ENCODE measurements around the gene ATL1.
"Not testable (repeated sequence)": the region's sequence is repeated elsewhere in the genome, so short reads cannot be mapped to it uniquely, and the experiment has no call there.

The ATL1 gene

DNA sequence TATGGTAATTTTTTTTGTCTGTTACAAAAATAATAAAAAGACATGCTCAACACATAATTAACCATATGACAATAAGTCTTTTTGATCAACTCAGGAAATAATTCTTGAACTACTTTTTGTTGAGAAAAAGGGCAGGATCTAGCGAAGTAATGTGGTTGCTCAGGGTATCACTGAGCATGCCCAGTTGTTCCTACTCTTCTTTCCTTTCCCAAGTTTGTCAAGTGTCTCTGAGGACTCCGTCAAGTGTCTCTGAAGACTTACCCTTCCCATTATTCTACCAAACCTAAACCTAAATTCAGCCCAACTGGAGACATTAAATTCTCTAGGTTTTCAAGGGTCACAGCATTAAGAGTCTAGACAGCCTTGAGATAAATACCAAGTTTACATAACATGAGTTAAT lies 104.6 kb downstream of the ATL1 start:
- DNase-seq: not testable (repeated sequence)

- DNase-seq: peak; percentile 74
Measured at GRCh38 chr14:50665300-50665699, 105.4 kb downstream of the ATL1 start.

GRCh38 chr14:50666772-50667683 lies 107.1 kb downstream of the ATL1 start:
- peak; percentile 45 for DNase-seq

DNA sequence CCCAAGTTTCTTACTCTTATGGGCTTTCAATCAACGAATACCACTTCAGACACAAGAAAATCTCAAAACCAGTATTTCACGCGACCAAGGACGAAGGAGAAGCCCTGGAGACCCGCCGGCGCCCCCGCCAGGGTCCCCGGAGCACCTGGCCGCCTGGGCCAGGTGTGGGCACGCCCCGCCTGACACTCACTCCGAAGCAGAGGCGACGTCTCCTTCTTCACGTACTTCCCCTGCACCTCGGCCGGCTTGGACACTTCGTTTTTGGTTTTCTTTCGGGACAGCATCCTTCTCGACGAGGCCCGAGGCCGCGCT lies 107.7 kb downstream of the ATL1 start:
- DNase-seq: no peak

DNA sequence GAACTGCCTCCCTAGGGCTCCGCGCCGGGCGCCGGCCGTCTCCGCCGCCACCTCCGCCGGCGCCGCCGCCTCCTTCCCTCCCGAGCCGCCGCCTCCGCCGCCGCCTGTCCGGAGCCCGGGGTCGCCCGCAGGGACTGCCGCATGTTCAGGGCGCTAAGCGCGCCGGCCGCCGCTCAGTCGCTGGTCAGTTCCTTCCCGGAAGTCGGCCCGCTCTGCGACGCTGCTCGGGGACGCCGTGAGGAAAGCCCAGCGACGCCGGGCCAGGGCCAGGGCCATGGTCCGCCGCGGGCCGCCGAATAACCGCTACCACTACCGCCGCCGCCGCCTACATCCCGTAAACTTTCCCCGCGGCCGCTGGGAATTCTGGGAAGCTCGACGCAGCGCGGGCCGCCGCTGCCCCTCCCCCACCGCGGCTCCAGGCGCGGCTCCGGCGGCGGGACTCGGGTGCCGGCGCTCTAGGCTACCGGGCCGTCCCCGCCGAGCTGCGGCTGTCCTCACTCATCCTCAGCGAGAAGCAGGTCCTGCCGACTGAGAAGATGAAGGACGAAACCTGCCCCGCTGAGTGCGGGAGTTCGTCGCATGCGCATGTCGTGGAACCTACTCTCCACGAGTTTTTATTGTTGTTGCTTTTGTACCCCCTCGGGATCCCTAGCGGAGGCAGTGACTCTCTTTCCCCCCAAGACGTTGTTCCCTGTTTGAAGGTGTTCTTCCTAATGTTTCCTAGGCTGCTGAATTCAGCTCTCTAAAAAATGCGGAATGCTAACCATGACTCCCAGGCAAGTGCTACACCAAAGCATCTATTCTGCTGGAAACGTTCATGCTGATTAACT lies 108.3 kb downstream of the ATL1 start, which contains the start of gene SAV1:
Gene SAV1 (minus strand): TSS at position 311 of the 830 bp plus-strand sequence. CDS start 339 bp downstream, outside the sequence.
- DNase-seq: peak; percentile 69

DNA sequence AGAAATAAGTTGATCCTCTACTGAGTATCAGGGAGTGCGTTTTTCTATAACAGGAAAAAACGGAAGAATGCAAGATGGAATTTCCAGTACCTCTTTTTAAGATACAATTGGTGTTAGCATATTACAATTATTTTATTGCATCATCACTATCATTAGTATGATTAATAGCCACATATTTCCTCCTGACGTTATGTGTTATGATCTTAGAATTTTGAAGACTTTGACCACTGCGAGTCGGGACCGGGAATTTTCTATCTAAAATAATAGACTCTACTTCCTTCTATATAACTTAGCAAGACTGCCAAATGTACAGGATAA lies 108.8 kb downstream of the ATL1 start:
- DNase-seq: no peak

GRCh38 chr14:50669441-50669986 lies 109.6 kb downstream of the ATL1 start:
- DNase-seq: no peak

DNA sequence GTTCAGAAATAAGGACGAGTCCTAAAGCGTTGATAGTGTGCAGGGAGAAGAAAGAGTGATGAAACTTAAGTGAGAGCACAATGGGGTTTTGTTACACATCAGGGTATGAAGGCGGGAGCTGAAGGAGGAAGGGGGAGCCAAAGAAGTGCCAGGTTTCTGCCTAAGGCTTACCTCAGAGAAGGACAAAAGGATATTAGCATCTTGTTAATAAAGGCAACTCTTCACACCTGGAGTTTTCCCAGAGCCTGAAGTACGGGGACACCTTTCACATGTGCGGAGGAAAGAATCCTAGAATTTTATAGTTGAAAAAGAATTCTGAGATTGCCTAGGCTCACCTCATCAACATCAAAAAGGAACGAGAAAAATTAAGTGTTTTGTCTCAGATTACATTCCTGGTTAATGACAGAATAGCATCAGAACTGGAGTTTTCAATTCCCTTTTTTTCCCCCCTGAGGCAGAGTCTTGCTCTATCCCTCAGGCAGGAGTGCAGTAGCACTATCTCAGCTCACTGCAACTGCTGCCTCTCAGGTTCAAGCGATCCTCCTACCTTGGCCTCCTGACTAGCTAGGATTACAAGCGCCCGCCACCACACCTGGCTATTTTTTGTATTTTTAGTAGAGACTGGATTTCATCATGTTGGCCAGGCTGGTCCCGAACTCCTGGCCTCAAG lies 110.4 kb downstream of the ATL1 start:
- no peak for DNase-seq

DNA sequence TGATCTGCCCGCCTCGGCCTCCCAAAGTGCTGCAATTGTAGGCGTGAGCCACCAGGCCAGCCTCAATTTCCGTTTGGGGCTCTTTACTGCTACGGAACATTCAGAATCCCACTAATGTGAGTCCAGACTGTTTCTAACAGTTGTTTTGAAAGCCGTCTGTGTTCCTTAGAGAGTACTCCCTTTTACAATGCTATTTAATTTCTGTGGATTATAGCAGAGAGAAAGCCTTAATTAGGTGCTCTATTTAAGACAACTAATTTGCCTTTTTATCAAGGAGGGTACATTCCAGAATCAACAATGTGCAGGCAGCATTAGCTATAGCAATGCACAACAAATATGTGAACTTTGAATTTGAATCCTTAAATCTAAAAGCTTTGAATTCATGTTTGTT lies 110.9 kb downstream of the ATL1 start:
- no peak for DNase-seq

DNA sequence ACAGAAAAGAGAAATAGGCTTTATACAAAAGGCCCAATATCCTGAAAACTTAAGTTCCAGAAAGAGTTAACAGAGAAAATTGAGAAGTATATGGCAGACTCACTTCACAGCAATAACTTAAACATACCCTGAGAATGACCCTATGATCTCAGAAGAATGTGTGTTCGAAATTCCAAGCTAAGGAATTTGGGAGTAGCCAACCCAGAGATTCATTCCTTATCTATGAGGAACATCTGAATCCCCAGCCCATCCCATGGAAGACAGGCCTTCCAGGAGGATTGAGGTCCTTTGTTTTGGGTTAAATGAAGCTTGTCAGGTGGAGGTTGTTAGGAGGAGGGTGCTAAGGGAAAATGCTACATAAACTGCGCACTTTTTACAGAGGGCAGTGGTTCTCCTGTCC lies 115.7 kb downstream of the ATL1 start:
- no peak for DNase-seq

GRCh38 chr14:50676814-50677516 lies 117.0 kb downstream of the ATL1 start:
- no peak for DNase-seq

- no peak for DNase-seq
Measured at GRCh38 chr14:50677527-50678063, 117.7 kb downstream of the ATL1 start.

- no peak for DNase-seq
Measured at GRCh38 chr14:50678163-50678562, 118.2 kb downstream of the ATL1 start.

DNA sequence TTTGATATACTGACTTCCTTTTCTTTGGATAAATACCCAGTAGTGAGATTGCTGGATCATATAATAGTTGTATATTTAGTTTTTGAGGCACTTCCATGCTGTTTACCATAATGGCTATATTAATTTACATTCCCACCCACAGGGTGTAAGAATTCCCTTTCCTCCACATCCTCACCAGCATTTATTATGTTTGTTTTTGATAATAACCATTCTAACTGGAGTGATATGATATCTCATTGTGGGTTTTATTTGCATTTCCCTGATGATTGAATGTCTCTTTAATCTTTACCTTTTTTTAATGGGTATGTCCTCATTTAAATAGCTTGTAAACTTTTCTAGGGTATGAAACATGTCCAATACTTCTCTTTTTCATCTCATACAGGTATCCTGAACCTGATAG lies 119.7 kb downstream of the ATL1 start:
- no peak for DNase-seq
